ENCODE measurements around the gene PGLYRP3.
A peak's percentile ranks its signal among the peaks of the same experiment; 100 is the strongest.

The PGLYRP3 gene

GRCh38 chr1:153312570-153313186 is at the start of gene PGLYRP3:
TSS of gene PGLYRP3 (minus strand) at chr1:153312952. CDS start at chr1:153310665, 2,287 bp downstream.
- DNase-seq (ENCODE audit: low read depth in 2 of 2) = no peak

- DNase-seq (ENCODE audit: low read depth in 2 of 2) = no peak
Observed at GRCh38 chr1:153362187-153362775, 49.5 kb upstream of the PGLYRP3 start.

- DNase-seq (ENCODE audit: low read depth in 2 of 2) = no peak
Observed at GRCh38 chr1:153361480-153362109, 48.8 kb upstream of the PGLYRP3 start.

GRCh38 chr1:153360592-153361479 is 48.1 kb upstream of the PGLYRP3 start:
- no peak for DNase-seq (ENCODE audit: low read depth in 2 of 2)

GRCh38 chr1:153360190-153360589 is 47.4 kb upstream of the PGLYRP3 start:
- DNase-seq (ENCODE audit: low read depth in 2 of 2) = no peak

- DNase-seq (ENCODE audit: low read depth in 2 of 2) = no peak
Observed at GRCh38 chr1:153359241-153359640, 46.5 kb upstream of the PGLYRP3 start.

- no peak for DNase-seq (ENCODE audit: low read depth in 2 of 2)
Observed at GRCh38 chr1:153358691-153358975, 45.9 kb upstream of the PGLYRP3 start.

- DNase-seq (ENCODE audit: low read depth in 2 of 2) = no peak
Observed at GRCh38 chr1:153357853-153358690, 45.3 kb upstream of the PGLYRP3 start, which contains the start of gene S100A9. TSS of gene S100A9 (plus strand) at chr1:153357854. CDS start at chr1:153358284, 430 bp downstream.

GRCh38 chr1:153357076-153357852 is 44.5 kb upstream of the PGLYRP3 start:
- no peak for DNase-seq (ENCODE audit: low read depth in 2 of 2)

GRCh38 chr1:153356392-153357075 is 43.8 kb upstream of the PGLYRP3 start:
- no peak for DNase-seq (ENCODE audit: low read depth in 2 of 2)

- peak in 1 of 2 donors; percentile 18 for DNase-seq (ENCODE audit: low read depth in 2 of 2)
Observed at GRCh38 chr1:153355445-153356071, 42.8 kb upstream of the PGLYRP3 start.

- DNase-seq (ENCODE audit: low read depth in 2 of 2) = no peak
Observed at GRCh38 chr1:153354515-153355193, 41.9 kb upstream of the PGLYRP3 start.

- DNase-seq (ENCODE audit: low read depth in 2 of 2) = no peak
Observed at GRCh38 chr1:153353226-153353947, 40.6 kb upstream of the PGLYRP3 start.

- peak; percentile 46 to 51 for DNase-seq (ENCODE audit: low read depth in 2 of 2)
Observed at GRCh38 chr1:153352523-153352922, 39.8 kb upstream of the PGLYRP3 start.

- DNase-seq (ENCODE audit: low read depth in 2 of 2) = no peak
Observed at GRCh38 chr1:153350321-153350957, 37.7 kb upstream of the PGLYRP3 start.

- no peak for DNase-seq (ENCODE audit: low read depth in 2 of 2)
Observed at GRCh38 chr1:153349363-153350320, 36.9 kb upstream of the PGLYRP3 start.

All from stimulated activated CD4-positive, alpha-beta T cell treated with anti-CD3 and anti-CD28 coated beads, Interleukin-1b, Interleukin-23, amount 100 ng/mL, for 4 hours (primary cell).